ENCODE data around the gene PEX26.

DNA sequence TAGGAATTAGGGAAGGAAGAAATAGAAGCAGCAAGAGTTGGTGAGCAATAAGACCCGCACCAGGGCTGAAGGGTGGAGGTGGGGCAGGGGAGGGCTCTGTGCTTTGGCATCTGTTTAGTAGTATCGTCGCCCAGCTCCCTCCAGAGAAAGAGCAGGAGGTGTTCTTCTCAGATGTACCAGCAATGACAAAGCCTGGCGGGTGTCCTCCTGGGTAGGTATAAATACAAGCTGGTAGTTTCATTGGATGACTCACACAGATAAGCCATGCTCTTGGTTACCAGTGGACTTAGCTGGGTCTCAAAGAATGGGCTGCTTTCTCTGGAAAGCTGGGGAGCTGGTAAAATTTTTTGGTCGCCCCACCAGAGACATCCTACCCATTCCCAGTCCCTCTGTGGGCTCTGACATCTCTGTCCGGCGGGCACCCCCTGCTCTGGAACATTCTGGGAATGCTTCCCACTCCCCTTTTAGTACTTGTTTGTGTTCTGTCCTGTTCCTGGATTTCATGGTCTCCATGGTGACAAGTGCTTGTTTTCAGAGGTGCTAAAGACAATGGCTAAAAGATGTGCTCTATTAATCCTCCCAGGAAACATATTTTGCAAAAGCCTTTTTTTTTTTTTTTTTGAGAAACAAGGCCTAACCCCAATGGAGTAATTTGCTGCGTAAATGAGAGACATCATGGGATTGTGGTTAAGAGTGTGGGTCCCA, 17.5 kb downstream of the PEX26 start:
- TF ChIP-seq, protein P1, sequence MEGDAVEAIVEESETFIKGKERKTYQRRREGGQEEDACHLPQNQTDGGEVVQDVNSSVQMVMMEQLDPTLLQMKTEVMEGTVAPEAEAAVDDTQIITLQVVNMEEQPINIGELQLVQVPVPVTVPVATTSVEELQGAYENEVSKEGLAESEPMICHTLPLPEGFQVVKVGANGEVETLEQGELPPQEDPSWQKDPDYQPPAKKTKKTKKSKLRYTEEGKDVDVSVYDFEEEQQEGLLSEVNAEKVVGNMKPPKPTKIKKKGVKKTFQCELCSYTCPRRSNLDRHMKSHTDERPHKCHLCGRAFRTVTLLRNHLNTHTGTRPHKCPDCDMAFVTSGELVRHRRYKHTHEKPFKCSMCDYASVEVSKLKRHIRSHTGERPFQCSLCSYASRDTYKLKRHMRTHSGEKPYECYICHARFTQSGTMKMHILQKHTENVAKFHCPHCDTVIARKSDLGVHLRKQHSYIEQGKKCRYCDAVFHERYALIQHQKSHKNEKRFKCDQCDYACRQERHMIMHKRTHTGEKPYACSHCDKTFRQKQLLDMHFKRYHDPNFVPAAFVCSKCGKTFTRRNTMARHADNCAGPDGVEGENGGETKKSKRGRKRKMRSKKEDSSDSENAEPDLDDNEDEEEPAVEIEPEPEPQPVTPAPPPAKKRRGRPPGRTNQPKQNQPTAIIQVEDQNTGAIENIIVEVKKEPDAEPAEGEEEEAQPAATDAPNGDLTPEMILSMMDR (conservative IDR thresholded peaks at IDR 0.05; ENCODE audit: low read length): no peak
- no peak for TF ChIP-seq EZH2phosphoT487 (IDR thresholded peaks at IDR 0.05; ENCODE audit: borderline replicate concordance)
